Stomach (tissue), 4 donors: Measurements from ENCODE around the gene ZBTB18.

ENCODE experiments used
- EP300 ChIP-seq: sonication (generic); formaldehyde crosslinking; IDR thresholded peaks from one replicate; pipeline ENCODE4 v1.6.1; 2017; ENCODE audit warnings: antibody characterized with exemption
- POLR2A ChIP-seq, 4 donors: fragments of 450-650 bp; IDR thresholded peaks; one replicate each; pipeline ENCODE4 v1.6.1; 2016; ENCODE audit warnings: antibody characterized with exemption in 4 of 4, control low read depth in 2 of 4, mild to moderate bottlenecking in 1 of 4, moderate library complexity in 1 of 4
- POLR2AphosphoS5 ChIP-seq, 3 donors: sonication (generic); formaldehyde crosslinking; IDR thresholded peaks; one replicate each; pipeline ENCODE4 v1.6.1; 2016; ENCODE audit warnings: antibody characterized with exemption in 3 of 3
- TF ChIP-seq, protein P1 (sequence below), 7 experiments: fragments of 450-650 bp in 4 of 7; fragments of 200-600 bp in 3 of 7; sonication (generic) in 3 of 7; IDR thresholded peaks; one replicate each; pipeline ENCODE4 v1.5.1; 2016 to 2019; ENCODE audit warnings: antibody characterized with exemption in 7 of 7, control low read depth in 2 of 7, mild to moderate bottlenecking in 1 of 7

DNA sequence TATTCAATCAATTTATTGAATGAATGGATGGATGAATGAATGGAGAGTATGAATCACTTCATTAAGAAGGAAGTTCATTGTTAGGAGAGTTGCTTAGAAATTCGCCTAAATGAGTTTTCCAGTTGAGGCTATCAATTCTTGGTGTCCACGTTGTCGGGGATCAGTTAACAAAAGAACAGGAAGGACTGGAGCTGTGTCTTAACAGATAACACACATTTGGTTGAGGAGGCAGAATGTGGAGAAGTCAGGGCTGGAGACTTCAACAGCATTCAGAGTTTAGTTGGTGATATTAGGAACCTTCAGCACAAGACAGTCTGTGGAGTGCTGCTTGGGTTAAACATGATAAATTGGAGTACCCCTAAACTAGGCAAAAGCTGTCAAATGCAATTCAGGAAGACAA, 33.7 kb downstream of the ZBTB18 start:
- TF ChIP-seq POLR2AphosphoS5 (IDR thresholded peaks at IDR 0.05) (no peak), POLR2A (IDR thresholded peaks at IDR 0.05) (no peak), EP300 (no peak)
- TF ChIP-seq, protein P1, sequence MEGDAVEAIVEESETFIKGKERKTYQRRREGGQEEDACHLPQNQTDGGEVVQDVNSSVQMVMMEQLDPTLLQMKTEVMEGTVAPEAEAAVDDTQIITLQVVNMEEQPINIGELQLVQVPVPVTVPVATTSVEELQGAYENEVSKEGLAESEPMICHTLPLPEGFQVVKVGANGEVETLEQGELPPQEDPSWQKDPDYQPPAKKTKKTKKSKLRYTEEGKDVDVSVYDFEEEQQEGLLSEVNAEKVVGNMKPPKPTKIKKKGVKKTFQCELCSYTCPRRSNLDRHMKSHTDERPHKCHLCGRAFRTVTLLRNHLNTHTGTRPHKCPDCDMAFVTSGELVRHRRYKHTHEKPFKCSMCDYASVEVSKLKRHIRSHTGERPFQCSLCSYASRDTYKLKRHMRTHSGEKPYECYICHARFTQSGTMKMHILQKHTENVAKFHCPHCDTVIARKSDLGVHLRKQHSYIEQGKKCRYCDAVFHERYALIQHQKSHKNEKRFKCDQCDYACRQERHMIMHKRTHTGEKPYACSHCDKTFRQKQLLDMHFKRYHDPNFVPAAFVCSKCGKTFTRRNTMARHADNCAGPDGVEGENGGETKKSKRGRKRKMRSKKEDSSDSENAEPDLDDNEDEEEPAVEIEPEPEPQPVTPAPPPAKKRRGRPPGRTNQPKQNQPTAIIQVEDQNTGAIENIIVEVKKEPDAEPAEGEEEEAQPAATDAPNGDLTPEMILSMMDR (IDR thresholded peaks at IDR 0.05): no peak
